Keratinocyte (primary cell): ENCODE measurements around the gene SULT1A1.

Experiments
- EZH2 ChIP-seq: IDR thresholded peaks from one replicate; pipeline ENCODE4 v1.6.1; 2012; ENCODE audit warnings: inconsistent platforms, mild to moderate bottlenecking, low read length, moderate library complexity
- TF ChIP-seq, protein P1 (sequence below), 3 experiments: IDR thresholded peaks in 1 of 3; conservative IDR thresholded peaks in 1 of 3; optimal IDR thresholded peaks in 1 of 3; 2 replicates in 2 of 3; 3 replicates in 1 of 3; pipeline versions ENCODE3 to v1.5.1; 2011; ENCODE audit warnings: low read length in 3 of 3, mild to moderate bottlenecking in 3 of 3, moderate library complexity in 2 of 3, control low read depth in 1 of 3, inconsistent platforms in 1 of 3; ENCODE audit not compliant: insufficient read depth in 2 of 3; ENCODE audit errors: extremely low read depth in 1 of 3

DNA sequence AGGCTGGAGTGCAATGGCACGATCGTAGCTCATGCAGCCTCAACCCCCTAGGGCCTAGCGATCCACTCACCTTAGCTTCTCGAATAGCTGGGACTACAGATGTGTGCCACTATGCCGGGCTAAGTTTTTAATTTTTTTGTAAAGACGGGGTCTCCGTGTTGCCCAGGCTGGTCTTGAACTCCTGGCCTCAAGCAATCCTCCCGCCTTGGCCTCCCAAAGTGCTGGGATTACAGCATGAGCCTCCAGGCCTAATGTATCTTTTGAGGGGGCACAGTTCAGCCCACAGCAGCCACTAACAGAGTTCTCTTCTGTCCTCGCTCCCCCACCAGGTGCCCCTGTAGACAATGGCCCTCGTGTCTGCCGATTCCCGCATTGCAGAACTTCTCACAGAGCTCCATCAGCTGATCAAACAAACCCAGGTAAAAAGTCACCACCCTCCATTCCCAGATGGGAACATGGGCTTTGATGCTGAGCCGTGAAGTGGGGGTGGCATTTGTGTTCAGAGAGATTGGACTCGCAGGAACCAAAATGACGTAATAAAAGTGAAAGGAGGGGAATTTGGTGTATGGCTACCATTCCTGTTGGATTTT lies 29.0 kb downstream of the SULT1A1 start:
- TF ChIP-seq, protein P1, sequence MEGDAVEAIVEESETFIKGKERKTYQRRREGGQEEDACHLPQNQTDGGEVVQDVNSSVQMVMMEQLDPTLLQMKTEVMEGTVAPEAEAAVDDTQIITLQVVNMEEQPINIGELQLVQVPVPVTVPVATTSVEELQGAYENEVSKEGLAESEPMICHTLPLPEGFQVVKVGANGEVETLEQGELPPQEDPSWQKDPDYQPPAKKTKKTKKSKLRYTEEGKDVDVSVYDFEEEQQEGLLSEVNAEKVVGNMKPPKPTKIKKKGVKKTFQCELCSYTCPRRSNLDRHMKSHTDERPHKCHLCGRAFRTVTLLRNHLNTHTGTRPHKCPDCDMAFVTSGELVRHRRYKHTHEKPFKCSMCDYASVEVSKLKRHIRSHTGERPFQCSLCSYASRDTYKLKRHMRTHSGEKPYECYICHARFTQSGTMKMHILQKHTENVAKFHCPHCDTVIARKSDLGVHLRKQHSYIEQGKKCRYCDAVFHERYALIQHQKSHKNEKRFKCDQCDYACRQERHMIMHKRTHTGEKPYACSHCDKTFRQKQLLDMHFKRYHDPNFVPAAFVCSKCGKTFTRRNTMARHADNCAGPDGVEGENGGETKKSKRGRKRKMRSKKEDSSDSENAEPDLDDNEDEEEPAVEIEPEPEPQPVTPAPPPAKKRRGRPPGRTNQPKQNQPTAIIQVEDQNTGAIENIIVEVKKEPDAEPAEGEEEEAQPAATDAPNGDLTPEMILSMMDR (optimal IDR thresholded peaks at IDR 0.05 in 1 of 3, IDR thresholded peaks at IDR 0.05 in 1 of 3, conservative IDR thresholded peaks at IDR 0.05 in 1 of 3; ENCODE audit: extremely low read depth in 1 of 3, insufficient read depth in 2 of 3, low read length in 3 of 3): no peak
- TF ChIP-seq EZH2: no peak
